ENCODE results near the gene SMAD7.

Gene SMAD7

GRCh38 chr18:48899558-48900174 is 51.1 kb downstream of the SMAD7 start:
- Histone ChIP-seq H3K4me1 (ENCODE audit: insufficient read depth, low read length) (no peaks in the 10 kb centered on the region), H2AFZ (ENCODE audit: low read depth, low read length) (no peak overlapping the region), H3K4me3 (ENCODE audit: low read length) (no peak overlapping the region), H3K36me3 (ENCODE audit: insufficient read depth, low read length) (no peaks in the 10 kb centered on the region), H3K27me3 (ENCODE audit: insufficient read depth, low read length) (no peaks in the 10 kb centered on the region), H3K9me3 (ENCODE audit: low read length) (no peaks in the 10 kb centered on the region)

GRCh38 chr18:48898521-48898920 is 52.2 kb downstream of the SMAD7 start:
- Histone ChIP-seq H3K4me3 (ENCODE audit: low read length) (no peak overlapping the region), H3K9me3 (ENCODE audit: low read length) (no peaks in the 10 kb centered on the region), H3K36me3 (ENCODE audit: insufficient read depth, low read length) (no peaks in the 10 kb centered on the region), H3K4me1 (ENCODE audit: insufficient read depth, low read length) (peaks cover 3% of the 10 kb centered on the region), H3K27me3 (ENCODE audit: insufficient read depth, low read length) (no peaks in the 10 kb centered on the region), H2AFZ (ENCODE audit: low read depth, low read length) (no peak overlapping the region)

GRCh38 chr18:48897531-48897930 is 53.2 kb downstream of the SMAD7 start:
- no peaks in the 10 kb centered on the region for H3K36me3 ChIP-seq (ENCODE audit: insufficient read depth, low read length)
- H3K4me3 ChIP-seq (ENCODE audit: low read length), result no peak overlapping the region
- H2AFZ ChIP-seq (ENCODE audit: low read depth, low read length), result no peak overlapping the region
- H3K4me1 ChIP-seq (ENCODE audit: insufficient read depth, low read length), result peaks cover 11% of the 10 kb centered on the region
- no peaks in the 10 kb centered on the region for H3K9me3 ChIP-seq (ENCODE audit: low read length)
- no peaks in the 10 kb centered on the region for H3K27me3 ChIP-seq (ENCODE audit: insufficient read depth, low read length)

- H3K4me1 ChIP-seq (ENCODE audit: insufficient read depth, low read length), result peaks cover 11% of the 10 kb centered on the region
- H3K27me3 ChIP-seq (ENCODE audit: insufficient read depth, low read length), result no peaks in the 10 kb centered on the region
- no peak overlapping the region for H3K4me3 ChIP-seq (ENCODE audit: low read length)
- H3K36me3 ChIP-seq (ENCODE audit: insufficient read depth, low read length), result no peaks in the 10 kb centered on the region
- H3K9me3 ChIP-seq (ENCODE audit: low read length), result no peaks in the 10 kb centered on the region
- no peak overlapping the region for H2AFZ ChIP-seq (ENCODE audit: low read depth, low read length)
Measured at GRCh38 chr18:48896875-48897511, 53.8 kb downstream of the SMAD7 start.

- peaks cover 11% of the 10 kb centered on the region for H3K4me1 ChIP-seq (ENCODE audit: insufficient read depth, low read length)
- H3K4me3 ChIP-seq (ENCODE audit: low read length), result no peak overlapping the region
- no peaks in the 10 kb centered on the region for H3K9me3 ChIP-seq (ENCODE audit: low read length)
- H3K27me3 ChIP-seq (ENCODE audit: insufficient read depth, low read length), result no peaks in the 10 kb centered on the region
- H3K36me3 ChIP-seq (ENCODE audit: insufficient read depth, low read length), result no peaks in the 10 kb centered on the region
- no peak overlapping the region for H2AFZ ChIP-seq (ENCODE audit: low read depth, low read length)
Measured at GRCh38 chr18:48896326-48896874, 54.4 kb downstream of the SMAD7 start.

- Histone ChIP-seq H2AFZ (ENCODE audit: low read depth, low read length) (no peak overlapping the region), H3K9me3 (ENCODE audit: low read length) (no peaks in the 10 kb centered on the region), H3K4me3 (ENCODE audit: low read length) (no peak overlapping the region), H3K4me1 (ENCODE audit: insufficient read depth, low read length) (peaks cover 12% of the 10 kb centered on the region), H3K36me3 (ENCODE audit: insufficient read depth, low read length) (no peaks in the 10 kb centered on the region), H3K27me3 (ENCODE audit: insufficient read depth, low read length) (no peaks in the 10 kb centered on the region)
Measured at GRCh38 chr18:48894799-48895346, 55.9 kb downstream of the SMAD7 start.

GRCh38 chr18:48893608-48894600 is 56.9 kb downstream of the SMAD7 start:
- no peak overlapping the region for H3K4me3 ChIP-seq (ENCODE audit: low read length)
- H3K36me3 ChIP-seq (ENCODE audit: insufficient read depth, low read length), result no peaks in the 10 kb centered on the region
- H3K27me3 ChIP-seq (ENCODE audit: insufficient read depth, low read length), result no peaks in the 10 kb centered on the region
- H2AFZ ChIP-seq (ENCODE audit: low read depth, low read length), result no peak overlapping the region
- H3K9me3 ChIP-seq (ENCODE audit: low read length), result no peaks in the 10 kb centered on the region
- peaks cover 21% of the 10 kb centered on the region for H3K4me1 ChIP-seq (ENCODE audit: insufficient read depth, low read length)

GRCh38 chr18:48893061-48893607 is 57.6 kb downstream of the SMAD7 start:
- H3K36me3 ChIP-seq (ENCODE audit: insufficient read depth, low read length), result no peaks in the 10 kb centered on the region
- H3K4me3 ChIP-seq (ENCODE audit: low read length), result no peak overlapping the region
- H3K27me3 ChIP-seq (ENCODE audit: insufficient read depth, low read length), result no peaks in the 10 kb centered on the region
- no peaks in the 10 kb centered on the region for H3K9me3 ChIP-seq (ENCODE audit: low read length)
- peaks cover 24% of the 10 kb centered on the region for H3K4me1 ChIP-seq (ENCODE audit: insufficient read depth, low read length)
- no peak overlapping the region for H2AFZ ChIP-seq (ENCODE audit: low read depth, low read length)

GRCh38 chr18:48892146-48892855 is 58.5 kb downstream of the SMAD7 start:
- Histone ChIP-seq H3K9me3 (ENCODE audit: low read length) (no peaks in the 10 kb centered on the region), H3K4me3 (ENCODE audit: low read length) (no peak overlapping the region), H3K4me1 (ENCODE audit: insufficient read depth, low read length) (peaks cover 24% of the 10 kb centered on the region), H3K27me3 (ENCODE audit: insufficient read depth, low read length) (no peaks in the 10 kb centered on the region), H3K36me3 (ENCODE audit: insufficient read depth, low read length) (no peaks in the 10 kb centered on the region), H2AFZ (ENCODE audit: low read depth, low read length) (no peak overlapping the region)

- H3K36me3 ChIP-seq (ENCODE audit: insufficient read depth, low read length), result no peaks in the 10 kb centered on the region
- H3K4me3 ChIP-seq (ENCODE audit: low read length), result no peak overlapping the region
Measured at GRCh38 chr18:48891721-48892120, 59.0 kb downstream of the SMAD7 start.

GRCh38 chr18:48889981-48890762 is 60.6 kb downstream of the SMAD7 start:
- Histone ChIP-seq H3K4me1 (ENCODE audit: insufficient read depth, low read length) (peaks cover 24% of the 10 kb centered on the region), H3K9me3 (ENCODE audit: low read length) (no peaks in the 10 kb centered on the region), H3K4me3 (ENCODE audit: low read length) (no peak overlapping the region), H2AFZ (ENCODE audit: low read depth, low read length) (no peak overlapping the region), H3K27me3 (ENCODE audit: insufficient read depth, low read length) (no peaks in the 10 kb centered on the region), H3K36me3 (ENCODE audit: insufficient read depth, low read length) (no peaks in the 10 kb centered on the region)

More at GRCh38 chr18:48891721-48892120, 59.0 kb downstream of the SMAD7 start:
- Histone ChIP-seq H3K4me1 (ENCODE audit: insufficient read depth, low read length) (peaks cover 24% of the 10 kb centered on the region), H3K9me3 (ENCODE audit: low read length) (no peaks in the 10 kb centered on the region), H2AFZ (ENCODE audit: low read depth, low read length) (no peak overlapping the region), H3K27me3 (ENCODE audit: insufficient read depth, low read length) (no peaks in the 10 kb centered on the region)

All from neuron (in vitro differentiated cells).